Amniotic stem cell (primary cell): ENCODE data around the gene ALDH1A1.
"Not testable (repeated sequence)": the region's sequence is repeated elsewhere in the genome, so short reads cannot be mapped to it uniquely, and the experiment has no call there.

ENCODE experiments used
- DNase-seq: peaks from one replicate; lab custom pipeline; 2025; lab: John Stamatoyannopoulos, UW

ALDH1A1 gene

GRCh38 chr9:72943844-72944462, 8.9 kb downstream of the ALDH1A1 start:
- DNase-seq = no peak

GRCh38 chr9:72942451-72942850, 10.4 kb downstream of the ALDH1A1 start:
- no peak for DNase-seq

GRCh38 chr9:72939581-72939980, 13.3 kb downstream of the ALDH1A1 start:
- not testable (repeated sequence) for DNase-seq

DNA sequence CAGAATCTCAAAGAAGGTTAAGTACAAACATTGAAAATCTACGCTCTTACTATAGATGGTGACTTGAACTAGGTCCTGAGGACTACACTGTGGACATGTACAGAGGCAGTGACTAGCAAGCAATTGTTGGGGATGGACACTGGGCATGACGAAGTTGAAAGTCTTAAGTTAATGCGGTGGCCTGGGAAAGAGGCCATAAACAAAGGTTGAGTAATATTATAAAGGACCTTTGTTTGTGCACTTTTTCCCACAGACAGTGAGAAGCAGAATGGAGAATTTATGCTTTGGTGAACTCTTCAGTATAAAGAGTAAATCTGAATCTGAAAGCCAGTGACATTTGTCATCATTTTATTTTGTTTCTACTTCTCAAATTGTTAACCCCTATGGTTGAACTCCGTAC, 15.3 kb downstream of the ALDH1A1 start:
- no peak for DNase-seq

DNA sequence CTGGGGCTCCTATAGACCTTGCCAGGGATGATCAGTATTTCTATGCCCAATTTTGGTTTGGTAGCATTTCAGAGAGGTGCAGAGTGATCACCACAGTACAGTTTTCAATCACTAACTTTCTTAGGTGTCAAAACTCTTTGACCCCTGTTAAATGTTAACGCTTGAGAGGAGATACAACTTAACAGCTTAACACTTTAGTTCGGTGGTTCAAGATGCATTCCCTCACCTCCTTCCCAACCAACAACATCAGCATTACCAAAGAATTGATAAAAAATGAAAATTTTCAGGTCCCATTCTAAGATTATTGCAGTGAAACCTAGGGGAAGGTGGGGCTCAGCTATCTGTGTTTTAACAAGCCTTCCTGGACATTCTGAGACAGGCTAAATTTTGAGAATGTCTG, 16.2 kb downstream of the ALDH1A1 start:
- no peak for DNase-seq

DNA sequence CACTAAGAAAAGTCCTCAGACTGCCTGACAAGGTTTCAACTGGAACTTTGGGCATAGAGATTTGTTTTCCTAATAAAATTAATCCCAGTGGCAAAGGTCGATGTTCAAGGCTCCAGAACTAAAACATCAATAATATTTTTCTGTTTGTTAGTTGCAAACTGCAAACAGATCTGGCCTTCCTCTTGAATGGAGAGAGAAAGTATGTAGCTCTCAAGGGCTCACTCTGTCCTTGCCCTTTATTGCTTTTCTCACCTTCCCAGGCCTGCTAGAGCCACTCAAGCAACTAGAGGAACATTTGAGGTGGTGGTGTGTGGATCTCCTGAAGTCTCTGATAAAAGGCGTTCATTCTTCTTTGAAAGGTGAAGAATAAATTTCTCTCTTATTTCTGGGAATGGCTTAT, 16.6 kb downstream of the ALDH1A1 start:
- DNase-seq = no peak

DNA sequence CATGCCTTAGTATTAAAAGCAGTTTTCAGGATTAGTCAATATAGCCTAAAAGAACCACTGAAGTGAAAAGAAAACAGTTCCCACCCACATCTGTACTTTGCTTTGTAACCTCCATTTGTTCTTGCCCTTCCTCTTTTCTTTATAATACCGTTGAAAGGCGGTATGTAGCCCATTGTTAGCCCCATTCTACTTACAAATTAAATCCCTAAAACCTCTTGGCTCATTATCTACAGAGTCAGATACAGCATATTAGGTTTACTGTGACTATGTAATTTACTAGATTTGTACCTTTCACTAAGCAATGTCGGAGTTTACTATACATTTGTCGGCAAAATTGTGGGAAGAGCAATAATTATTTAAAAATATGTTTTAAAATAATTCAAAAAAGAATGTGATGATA, 17.3 kb downstream of the ALDH1A1 start:
- no peak for DNase-seq

- DNase-seq = no peak
These were observed 18.9 kb downstream of the ALDH1A1 start for GRCh38 chr9:72933730-72934665.

- no peak for DNase-seq
These were observed 20.2 kb downstream of the ALDH1A1 start for GRCh38 chr9:72932619-72933018.

GRCh38 chr9:72931897-72932296, 21.0 kb downstream of the ALDH1A1 start:
- DNase-seq = no peak

- DNase-seq = no peak
These were observed 21.4 kb downstream of the ALDH1A1 start for GRCh38 chr9:72931437-72931836.

DNA sequence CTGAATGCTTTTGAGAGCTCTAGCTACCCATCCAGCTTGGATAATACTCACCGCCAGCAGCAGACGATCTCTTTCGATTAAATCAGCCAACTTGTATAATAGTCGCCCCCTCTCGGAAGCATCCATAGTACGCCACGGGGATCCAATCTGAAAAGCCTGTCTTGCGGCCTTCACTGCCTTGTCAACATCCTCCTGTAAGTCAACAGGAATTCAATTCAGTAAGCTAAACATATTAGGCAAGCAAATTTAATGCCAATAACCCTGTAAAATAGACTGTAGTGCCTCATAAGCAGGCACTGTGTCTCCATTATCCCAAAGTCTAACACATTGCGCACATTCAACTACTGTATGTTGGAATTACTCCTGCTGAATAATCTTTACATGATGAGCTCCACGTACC, 22.0 kb downstream of the ALDH1A1 start:
- no peak for DNase-seq

DNA sequence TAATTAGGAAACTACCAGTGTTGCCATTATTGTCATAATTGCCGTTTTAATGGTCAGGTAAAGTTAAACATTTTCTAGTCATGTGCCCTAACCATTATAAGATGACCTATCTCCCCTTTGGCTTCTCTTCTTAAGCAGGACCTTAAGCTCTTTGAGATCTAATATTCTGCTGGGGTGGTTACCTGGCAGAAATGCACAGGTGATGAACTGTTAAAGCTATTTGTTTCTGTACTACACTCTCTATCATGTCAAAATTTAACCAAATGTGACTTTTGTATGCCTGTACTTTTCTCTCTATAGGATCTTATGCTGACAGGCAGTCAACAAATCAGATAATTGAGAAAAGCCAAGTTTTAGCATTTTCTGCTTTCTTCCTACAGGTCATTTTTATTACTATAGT, 23.3 kb downstream of the ALDH1A1 start:
- DNase-seq = no peak

- no peak for DNase-seq
These were observed 24.8 kb downstream of the ALDH1A1 start for GRCh38 chr9:72928042-72928507.

- no peak for DNase-seq
These were observed 26.3 kb downstream of the ALDH1A1 start for GRCh38 chr9:72926506-72926905.

DNA sequence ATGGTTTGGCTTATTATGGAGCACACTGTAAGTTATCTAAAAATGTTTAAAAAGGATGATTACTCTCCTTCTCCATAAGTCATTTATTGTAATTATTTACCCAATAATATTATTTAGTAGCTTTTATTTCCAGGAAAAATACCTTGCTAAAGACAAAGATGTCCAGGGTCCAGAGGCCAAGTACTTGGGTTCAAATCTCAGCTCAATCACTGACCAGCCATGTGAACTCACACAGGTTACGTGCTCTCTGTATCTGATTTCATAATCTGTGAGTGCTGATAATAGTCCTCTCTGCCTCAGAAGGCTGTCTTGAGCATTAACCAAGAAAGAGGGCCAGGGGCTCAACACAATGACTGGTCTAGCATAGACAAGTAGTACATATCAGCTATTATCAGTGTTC, 27.0 kb downstream of the ALDH1A1 start:
- no peak for DNase-seq

DNA sequence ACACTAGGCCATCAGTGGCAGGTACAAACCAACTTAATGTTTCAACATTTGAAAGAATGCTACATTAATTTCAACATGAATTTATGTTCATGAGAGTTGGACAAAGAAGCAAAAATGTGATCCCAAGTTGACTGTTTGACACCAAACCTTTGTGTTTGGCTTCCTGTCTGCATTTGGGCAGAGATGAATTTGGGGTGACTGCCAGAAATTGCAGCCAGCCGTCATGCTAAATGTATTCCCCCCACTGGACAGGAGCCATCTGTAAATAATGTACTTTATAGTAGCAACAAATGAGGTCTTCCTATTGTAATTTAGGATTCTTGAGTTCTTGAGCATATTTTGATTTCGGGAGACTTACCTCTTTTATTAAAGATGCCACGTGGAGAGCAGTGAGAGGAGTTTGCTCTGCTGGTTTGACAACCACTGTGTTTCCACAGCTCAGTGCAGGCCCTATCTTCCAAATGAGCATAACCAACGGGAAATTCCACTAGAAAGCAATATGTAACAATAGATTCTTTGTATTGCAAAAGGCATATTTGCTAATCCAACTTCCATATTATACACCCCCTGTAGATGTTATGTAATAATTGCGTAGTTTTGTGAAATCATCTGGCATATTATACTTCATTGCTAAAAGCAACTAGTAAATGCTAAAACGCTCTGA, 27.6 kb downstream of the ALDH1A1 start:
- no peak for DNase-seq

DNA sequence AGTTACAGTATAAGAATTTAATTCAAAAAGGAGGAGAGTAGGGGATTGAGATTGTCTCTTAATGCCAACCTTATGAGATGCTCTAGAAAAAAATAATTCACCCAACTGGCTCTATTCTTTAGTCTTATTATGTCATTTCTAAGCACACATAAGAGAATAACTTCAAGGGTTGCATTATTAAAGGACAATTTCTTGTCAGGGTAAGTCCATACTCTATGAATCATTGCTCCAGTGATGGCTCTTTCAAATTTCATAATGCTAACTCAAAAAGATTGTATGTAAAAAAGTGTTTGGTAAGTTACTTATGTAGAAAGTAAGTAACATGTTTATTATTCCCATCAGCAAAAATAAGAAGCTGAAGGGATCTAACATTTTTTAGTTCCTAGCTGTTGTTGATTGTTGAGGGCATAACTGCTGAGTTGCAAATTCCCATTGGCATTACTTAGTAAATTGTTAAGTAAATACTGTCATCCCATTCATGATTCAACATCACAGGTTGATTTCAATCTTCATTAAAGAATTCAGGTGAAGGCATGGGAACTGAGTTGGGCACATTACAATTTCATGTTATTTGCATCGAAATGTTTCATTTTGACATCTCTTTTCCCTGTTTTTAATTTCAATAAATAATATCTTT, 28.6 kb downstream of the ALDH1A1 start:
- DNase-seq = no peak

GRCh38 chr9:72923077-72923476, 29.8 kb downstream of the ALDH1A1 start:
- DNase-seq = no peak

GRCh38 chr9:72921888-72922654, 30.8 kb downstream of the ALDH1A1 start:
- DNase-seq = no peak

DNA sequence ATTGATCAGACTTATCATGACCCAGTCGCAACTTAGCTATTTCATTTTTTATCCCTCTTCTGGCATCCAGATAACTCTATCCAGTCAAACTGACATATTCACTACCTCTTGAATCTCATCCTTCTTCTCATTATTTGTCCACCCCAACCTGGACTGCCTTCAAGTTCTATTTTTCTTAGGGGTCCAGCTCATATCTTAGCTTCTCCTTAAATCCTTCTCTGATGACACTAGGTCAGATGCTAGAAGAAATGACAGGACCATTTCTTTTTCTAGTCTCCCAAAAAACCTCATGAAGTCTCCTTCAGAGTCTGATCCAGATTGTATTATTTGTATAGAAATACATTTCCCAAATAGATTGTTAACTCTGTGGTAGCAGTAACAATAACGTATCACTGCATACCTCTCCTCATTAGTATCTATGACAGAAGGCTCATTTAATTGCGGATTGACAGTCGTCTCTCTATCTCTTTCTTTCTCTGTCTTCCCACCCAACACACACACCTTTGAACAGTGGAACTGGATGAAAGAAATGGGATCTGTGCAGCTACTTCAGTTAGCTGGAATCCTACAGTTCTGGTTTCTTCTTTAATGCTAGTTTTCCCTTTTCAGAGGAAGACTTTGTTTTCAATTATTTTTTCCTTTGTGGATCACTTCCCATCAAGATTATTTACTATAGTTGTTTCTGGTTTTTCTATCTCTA, 33.5 kb downstream of the ALDH1A1 start:
- no peak for DNase-seq
